NCI-H345 (cell line): Measurements from ENCODE around the gene MYMX.
"Not testable (repeated sequence)": the region's sequence is repeated elsewhere in the genome, so short reads cannot be mapped to it uniquely, and the experiment has no call there.

ENCODE experiments used
- DNase-seq: peaks from one replicate; lab custom pipeline; 2025; lab: John Stamatoyannopoulos, UW

Gene MYMX

DNA sequence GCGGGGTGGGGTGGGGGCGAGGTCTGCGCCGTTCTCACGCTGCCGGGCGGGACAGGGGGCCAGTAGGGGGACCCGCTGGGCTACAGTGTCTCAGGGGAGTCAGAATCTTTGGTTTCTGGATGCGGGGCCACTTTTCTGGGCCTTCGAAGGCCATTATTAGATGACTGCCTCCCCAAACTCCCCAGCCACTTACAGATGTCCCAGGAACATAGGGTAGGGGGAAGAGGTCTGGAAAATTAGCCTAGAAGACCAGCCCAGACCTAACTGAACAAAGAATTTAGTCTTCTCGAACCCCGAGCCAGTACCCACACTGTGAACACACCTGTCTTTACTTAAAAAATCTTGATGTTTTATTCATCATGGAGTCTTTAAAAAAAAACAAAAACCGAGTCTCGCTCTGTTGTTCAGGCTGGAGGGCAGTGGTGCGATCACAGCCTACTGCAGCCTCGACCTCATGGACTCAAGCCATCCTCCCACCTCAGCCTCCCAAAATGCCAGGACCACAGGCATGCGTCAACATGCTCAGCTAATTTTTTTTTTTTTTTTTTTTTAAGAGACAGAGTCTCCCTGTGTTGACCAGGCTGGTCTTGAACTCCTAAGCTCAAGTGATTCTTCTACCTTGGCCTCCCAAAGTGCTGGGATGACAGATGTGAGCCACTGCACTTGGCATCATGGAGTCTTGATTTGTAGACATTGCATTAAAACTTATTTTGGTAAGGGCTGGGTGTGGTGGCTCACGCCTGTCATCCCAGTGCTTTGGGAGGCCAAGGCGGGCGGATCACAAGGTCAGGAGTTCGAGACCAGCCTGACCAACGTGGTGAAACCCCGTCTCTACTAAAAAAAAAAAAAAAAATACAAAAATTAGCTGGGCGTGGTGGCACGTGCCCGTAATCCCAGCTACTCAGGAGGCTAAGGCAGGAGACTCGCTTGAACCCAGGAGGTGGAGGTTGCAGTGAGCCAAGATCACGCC, 3.4 kb downstream of the MYMX start:
- no peak for DNase-seq

DNA sequence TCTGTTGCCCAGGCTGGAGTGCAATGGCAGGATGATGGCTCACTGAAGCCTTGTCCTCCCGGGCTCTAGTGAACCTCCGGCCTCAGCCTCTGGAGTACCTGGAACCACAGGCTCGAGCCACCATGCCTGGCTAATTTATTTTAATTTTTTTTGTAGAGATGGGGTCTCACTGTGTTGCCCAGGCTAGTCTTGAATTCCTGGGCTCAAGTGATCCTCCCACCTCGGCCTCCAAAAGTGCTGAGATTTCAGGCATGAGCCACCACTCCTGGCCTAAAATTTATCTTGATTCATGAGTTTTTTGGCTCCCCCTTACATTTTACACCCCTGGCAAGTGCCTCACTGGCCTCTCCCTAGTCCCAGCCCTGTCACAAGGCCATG, 4.2 kb downstream of the MYMX start:
- DNase-seq: no peak

DNA sequence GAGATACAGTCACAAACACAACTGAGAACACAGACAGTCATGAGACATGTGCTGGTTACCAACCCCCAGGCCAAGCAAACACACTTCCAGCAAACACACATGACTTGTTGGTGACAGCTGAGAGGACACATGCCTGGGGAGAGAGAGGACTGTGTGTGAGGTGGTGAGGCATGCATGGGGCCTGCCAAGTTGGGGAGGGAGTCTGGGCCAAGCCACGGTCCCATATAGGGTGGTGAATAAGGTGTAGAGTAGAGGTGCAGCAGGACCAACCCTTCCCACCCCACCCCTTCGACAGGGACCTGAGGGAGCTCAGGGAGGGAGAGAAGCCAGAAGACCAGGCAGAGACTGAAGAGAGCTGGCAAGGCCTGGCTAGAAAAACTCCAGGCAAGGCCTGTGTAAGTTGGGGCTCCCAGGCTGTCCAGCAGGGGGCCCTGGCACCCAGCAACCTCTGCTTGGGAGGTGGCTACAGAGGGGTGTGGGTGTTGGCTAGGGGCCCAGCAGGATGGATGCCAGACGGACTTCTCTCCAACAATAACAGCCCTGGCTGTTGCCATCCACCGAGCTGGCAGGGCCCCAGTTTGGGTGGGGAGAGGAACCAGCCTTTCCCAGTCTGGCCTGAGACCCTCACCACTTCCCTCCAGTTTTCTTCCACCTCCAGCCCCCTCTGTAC, 4.7 kb downstream of the MYMX start:
- DNase-seq: peak; percentile 78

DNA sequence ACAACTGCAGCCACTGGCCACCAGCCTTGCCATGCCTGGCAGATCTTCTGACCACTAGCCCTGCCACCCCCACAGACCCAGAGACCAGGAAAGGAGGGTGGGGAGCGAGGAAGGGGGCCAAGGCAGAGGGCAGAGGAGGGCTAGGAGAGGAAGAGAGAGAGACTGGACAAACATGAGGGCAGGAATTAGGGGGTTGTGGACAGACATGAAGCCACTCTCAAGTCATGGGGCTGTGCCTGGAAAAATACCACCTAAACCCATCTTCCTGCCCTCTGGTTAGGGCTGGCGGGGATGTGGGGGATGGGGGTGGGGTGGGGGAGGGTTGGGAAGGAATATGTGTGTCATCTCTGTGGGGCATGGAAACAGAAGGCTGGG, 5.2 kb downstream of the MYMX start:
- no peak for DNase-seq

DNA sequence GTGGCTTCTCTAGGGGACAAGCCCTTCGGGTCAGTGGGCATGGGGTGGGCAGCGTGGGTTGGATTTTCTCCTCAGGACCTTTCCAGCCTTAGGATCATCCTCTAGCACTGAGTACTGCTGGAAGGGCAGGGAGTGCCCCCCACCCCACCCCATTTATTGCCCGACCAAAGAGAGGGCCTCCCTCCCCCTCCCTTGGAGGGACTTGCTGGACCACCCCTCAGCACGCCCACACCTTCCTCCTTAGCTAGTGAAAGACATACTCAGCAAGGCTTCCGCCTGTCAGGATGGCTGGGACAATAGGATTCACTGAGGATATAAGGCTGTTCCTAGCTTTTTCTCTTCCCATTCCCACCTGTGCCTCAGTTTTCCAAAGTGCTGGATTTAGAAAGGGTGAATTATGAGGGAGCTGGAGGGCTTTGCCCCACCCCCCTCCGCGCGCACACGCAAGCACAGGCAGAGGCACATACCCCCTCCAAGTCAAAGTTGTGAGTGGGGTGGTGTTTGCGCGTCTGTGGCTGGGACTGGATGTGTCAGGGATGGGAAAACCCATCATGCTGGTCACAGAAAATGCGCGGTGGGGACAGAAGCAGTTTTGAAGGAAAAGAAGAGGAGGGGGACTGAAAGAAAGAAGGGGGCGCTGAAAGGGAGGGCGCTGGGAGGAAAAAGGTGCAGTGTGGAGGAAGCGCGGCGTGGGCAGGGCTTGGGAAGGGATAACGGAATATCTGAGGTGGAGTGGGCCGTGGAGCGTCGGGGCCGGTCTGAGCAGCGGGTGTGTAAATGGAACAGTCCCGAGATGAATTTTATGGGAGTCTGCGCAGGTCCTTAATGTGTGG, 6.0 kb downstream of the MYMX start:
- peak; percentile 51 for DNase-seq

DNA sequence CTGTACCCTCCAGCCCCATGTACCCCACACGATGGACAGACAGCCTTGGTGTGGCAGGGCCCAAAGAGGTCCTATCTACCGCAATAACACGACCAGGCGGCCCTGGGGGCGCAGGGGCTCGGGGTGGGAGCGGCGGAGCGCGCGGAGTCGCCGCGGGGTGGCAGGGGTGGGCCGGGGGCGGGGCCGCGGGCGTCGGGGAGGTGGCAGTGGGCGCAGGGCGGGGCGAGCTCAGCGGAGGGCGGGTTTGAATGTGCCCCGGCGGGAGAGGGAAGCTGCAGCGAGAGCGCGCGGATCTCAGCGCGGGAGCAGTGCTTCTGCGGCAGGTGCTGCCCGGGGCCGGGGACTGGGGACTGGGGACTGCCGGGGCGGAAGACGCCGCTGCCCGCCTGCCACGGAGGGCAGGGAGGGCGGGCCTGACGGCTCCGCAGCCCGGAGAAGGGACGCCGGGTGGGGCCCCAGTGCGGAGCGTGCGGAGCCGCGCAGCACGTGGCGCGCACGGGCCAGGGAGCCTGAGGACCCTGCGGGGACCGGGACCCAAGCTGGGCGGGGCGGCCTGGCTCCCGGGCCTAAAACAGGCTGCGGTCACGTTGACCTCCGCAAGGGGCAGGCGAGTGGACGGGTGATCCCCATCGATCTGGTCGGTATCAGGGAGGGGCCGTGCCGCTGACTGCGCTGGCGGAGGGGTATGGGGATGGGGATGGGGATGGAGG, 6.7 kb downstream of the MYMX start, which contains the start of gene SLC29A1:
SLC29A1 (plus strand) TSS at position 277 of the 710 bp plus-strand sequence. CDS start 3,719 bp downstream, outside the sequence.
- DNase-seq: peak; percentile 78

DNA sequence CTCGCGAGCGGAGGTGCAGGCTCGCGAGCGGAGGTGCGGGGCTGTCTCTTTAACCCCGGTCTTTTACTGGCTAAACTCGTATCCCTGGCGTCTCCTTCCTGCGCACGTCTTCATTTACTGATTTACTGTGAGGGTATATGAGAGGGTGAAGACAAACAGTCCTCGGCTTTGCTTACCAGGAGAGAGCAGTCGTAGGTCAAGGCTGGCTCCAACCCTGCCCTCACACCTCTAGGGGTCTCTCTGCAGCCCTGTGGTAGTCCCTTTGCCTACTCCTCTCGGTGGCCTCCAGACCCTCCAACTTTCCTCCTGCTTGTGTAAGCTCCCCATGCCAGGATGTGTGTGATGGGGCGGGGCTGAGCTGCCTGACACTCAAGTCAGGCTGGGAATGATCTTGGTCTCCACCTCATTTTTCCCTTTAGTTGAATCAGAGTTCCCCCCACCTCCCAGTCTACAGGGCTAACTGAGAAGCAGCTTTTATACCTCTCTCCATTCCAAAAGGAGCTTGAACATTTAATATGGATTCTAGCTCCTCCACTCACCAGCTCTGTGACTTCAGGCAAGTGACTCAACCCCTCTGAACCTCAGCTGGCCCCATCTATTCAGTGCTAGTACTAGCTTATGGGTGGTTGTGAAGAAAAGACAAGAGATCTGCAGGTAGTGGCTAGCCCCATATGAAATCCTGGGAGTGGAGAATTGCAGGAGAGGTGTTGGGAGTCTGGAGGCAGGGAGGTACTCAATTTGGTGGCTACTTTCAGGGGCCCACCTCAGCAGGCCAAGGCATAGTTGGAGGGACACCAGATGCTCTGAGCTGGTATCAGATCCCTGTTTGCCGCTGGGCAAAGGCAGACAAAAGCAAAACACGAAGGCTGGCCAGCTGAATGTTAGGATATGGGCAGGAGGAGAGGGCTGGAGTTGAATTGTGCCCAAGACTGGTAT, 7.6 kb downstream of the MYMX start:
- no peak for DNase-seq

DNA sequence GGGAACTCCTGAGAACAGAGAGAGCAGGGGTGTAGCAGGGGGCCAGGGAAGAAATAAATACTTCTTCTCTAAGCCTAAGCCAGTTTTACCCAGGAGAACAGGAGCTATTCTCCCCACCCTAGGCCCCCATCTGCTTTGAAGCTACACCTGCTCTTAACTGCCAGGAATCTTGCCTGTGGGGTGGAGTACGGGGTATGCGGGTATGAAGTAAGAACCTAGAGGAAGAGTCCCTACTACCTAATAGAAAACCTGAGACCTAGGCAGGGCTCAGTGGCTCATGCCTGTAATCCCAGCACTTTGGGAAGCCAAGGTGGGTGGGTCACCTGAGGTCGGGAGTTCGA, 8.2 kb downstream of the MYMX start:
- DNase-seq: no peak

DNA sequence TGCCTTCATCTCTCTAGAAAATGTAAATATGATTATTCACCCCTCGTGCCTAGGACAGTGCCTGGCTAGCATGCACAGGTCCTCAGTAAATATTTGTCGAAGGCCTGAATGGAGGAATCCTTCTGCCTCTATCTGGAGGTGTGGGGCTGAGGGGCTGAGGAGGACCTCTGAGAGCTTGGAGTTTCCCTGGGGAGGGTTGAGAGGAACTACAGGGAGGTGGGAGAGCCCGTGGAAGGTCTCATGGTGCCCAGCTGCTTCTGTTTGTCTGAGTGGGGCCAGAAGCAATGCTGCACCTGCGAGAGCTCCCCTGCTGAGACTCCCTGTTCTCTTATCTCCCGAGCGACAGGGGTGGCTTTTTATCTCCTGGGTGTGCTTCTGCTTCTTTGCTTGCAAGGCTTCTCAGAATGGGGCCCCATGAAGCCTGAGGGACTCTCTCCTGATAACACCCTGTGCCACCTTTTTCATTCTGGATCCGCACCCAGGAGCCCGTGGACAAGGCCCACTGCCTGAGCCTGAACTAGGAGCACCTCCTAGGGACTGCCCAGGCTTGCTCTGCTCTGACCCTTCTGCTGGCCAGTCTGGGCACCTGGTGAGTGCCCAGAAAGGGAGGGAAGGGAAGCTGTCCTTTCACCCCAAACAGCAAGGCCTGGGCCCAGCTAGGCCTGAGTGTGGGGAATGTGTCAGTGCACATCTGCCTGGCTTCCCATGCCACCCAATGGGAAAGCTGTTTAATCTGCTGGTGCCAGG, 9.0 kb downstream of the MYMX start:
- DNase-seq: no peak

DNA sequence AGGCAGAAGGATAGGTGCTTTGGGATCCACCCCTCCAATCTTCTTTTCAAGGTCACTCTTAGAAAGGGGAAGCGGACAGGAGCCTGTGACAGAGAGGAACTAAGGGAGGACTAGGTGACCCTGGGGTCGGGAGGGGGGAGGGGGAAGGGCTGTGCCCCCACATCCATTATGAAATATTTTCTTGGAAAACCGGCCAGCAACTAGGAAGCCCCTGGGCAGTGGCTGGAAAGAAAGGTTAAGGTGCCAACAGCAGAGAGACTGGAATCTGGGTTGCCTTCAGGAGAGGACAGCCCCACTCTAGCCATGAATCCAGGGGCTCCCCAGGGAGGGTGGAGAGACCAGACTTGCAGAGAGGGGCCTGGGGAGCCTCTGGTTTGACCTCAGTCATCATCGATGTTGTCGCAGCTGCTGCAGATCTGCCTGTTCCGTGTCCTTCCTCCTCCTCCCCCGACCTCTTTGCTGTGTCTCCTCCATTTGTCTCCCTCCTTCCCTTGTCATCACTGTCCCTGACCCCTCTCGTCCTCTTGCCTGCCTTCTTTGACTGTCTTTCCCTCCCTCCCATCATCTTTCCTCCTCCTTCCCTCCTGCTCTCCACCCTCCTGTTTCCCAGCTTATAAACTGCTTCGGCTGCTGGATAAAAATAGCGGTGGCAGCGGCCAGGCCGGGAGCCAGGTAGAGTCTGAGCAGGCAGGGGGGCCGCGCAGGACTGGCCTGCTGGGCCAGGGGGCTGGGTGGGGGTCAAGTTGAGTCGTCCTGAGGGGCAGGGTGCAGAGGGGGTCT, 9.8 kb downstream of the MYMX start:
- no peak for DNase-seq

DNA sequence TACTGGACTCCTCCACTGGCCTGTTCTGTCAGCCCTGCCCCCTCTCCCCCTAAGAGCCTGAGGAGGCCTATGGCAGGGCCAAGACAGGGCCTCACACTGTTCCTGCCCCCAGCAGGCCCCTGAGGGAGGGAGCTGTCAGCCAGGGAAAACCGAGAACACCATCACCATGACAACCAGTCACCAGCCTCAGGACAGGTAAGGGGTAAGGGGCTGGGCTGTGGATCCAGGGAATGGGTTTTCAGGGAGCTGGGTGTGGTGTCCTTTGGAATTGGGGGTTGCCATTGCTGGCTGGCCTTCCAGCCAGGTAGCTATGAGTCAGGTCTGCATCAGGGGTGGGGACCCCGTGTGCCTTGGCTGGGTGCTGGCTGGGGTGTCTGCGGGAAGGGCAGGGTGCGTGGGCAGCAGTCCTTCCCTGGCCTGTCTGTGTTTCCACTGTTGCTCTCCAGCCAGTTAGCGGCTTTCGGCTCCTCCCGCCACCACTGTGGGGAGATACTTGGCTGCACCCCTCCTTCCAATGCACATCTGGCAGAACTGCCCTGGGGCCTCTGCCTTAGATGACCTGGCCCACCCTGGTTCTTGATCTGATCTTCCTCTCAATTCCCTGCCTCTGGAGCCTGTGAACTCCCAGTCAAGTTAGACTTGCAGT, 10.5 kb downstream of the MYMX start:
- DNase-seq: no peak

DNA sequence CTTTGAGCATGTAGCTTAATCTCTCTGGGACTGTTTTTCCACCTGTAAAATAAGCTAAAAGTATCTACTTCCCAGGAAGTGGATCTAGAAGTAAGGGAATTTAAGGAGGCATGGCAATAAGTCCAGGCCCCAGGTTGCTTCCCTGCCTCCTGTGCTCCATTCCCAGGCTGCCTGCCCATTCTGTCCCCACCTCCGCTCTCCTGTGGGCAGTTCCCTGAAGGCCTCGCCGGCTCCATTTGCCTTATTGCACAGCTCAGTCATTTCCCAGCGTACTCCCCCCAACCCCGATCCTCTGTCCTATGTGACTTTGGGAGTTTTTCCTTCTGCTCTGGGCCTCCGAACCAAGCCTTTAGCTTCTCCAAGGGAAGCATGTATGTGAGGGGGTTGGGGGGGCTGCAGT, 11.3 kb downstream of the MYMX start:
- no peak for DNase-seq

DNA sequence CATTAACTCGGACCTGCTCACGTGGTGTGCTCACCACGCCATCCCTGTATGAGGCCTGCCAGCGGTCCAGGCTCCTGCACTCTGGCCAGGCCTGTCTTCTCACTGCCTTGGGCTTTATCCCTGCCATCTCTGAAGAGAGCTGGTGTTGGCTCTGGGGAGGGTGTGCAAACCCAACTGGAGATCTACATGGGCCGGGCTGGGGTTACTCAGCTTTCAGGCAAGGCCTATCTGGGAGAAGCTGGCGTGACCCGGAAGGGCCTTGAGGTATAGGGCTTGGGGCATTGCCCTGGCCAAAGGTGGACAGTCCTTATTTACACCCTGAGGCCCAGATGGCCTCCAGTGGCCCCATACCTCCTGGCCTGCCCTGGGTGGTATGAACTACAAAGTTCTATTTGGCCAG, 11.7 kb downstream of the MYMX start:
- no peak for DNase-seq

DNA sequence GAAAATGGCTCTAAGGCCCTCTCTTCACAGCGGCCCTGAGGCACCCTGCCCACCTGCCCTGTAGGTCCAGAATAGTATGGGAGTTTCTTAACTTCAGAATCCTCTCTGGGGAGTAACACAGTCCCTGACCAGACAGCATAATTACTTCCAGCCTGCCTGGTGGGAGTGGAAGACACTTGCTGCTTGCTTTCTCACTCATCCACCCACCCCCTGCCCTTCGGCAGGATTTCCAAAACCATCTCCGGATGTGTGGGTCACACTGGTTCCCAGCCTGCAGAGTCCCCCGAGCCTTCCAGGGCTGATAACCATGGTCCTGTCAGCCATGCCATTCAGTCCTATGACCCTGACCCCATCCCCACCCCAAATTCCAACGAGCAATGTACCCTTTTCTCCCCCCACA, 12.1 kb downstream of the MYMX start:
- no peak for DNase-seq

DNA sequence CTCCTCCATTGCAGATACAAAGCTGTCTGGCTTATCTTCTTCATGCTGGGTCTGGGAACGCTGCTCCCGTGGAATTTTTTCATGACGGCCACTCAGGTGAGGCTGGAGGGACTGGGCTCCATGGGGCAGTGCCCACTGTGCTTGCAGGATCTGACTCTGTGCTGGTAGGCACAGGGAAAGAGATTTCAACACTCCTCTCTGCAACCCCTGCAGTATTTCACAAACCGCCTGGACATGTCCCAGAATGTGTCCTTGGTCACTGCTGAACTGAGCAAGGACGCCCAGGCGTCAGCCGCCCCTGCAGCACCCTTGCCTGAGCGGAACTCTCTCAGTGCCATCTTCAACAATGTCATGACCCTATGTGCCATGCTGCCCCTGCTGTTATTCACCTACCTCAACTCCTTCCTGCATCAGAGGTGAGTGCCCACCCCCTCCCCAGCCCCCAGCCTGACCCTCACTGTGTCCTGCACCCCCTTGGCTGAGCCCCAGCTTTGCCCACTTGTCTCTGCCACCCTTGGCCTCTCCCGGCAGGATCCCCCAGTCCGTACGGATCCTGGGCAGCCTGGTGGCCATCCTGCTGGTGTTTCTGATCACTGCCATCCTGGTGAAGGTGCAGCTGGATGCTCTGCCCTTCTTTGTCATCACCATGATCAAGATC, 12.8 kb downstream of the MYMX start:
- no peak for DNase-seq

DNA sequence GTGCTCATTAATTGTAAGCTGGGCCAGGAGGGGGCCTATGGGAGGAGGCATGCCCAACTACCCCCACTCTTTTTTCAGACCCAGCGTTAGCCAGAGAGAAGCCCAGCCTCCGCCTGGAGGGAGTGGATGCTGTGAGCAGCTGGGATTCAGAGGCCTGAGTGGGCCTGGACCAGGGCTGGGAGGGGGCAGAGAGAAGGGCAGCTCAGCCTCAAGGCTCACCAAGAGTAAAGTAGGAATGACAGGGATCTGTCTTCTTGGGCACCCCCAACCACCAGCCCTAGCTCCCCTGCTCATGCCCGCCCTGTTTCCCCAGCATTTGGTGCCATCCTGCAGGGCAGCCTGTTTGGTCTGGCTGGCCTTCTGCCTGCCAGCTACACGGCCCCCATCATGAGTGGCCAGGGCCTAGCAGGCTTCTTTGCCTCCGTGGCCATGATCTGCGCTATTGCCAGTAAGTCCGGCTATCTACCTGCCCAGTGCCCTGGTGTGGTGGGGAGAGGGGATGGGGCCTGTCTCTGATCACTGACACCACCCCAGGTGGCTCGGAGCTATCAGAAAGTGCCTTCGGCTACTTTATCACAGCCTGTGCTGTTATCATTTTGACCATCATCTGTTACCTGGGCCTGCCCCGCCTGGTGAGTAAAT, 13.4 kb downstream of the MYMX start:
- DNase-seq: no peak

DNA sequence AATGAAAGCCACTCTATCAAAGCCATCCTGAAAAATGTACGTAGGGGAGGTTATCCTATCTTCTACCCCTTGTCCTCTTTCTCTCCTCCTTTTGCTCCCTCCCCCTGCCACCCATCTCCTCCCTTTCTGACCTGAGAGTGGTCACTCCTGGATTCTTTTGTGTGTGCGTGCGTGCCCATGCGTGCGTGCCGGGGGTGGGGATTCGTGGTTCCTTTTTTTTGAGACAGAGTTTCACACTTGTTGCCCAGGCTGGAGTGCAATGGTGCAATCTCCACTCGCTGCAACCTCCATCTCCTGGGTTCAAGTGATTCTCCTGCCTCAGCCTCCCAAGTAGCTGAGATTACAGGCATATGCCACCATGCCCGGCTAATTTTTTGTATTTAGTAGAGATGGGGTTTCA, 14.7 kb downstream of the MYMX start:
- not testable (repeated sequence) for DNase-seq
